HG03064 (cell line): ENCODE data around the gene FUT2.
A peak's percentile ranks its signal among the peaks of the same experiment; 100 is the strongest.
"Not testable (repeated sequence)": the region's sequence is repeated elsewhere in the genome, so short reads cannot be mapped to it uniquely, and the experiment has no call there.

Experiments used
- ATAC-seq: cut with Tn5 transposase; IDR thresholded peaks from one replicate; pipeline ENCODE4 v1.9.1; 2021; ENCODE audit warnings: low read depth; ENCODE audit not compliant: unreplicated experiment

FUT2 gene

GRCh38 chr19:48695743-48696352 lies at the start of gene FUT2:
FUT2 (plus strand) TSS chr19:48695971; CDS start chr19:48702957, 6,986 bp downstream.
- no peak for ATAC-seq

GRCh38 chr19:48646001-48646721 lies 49.6 kb upstream of the FUT2 start, which contains the start of gene CA11:
CA11 (minus strand) TSS chr19:48646187; CDS start chr19:48645632, 555 bp downstream.
- peak; percentile 68 for ATAC-seq

DNA sequence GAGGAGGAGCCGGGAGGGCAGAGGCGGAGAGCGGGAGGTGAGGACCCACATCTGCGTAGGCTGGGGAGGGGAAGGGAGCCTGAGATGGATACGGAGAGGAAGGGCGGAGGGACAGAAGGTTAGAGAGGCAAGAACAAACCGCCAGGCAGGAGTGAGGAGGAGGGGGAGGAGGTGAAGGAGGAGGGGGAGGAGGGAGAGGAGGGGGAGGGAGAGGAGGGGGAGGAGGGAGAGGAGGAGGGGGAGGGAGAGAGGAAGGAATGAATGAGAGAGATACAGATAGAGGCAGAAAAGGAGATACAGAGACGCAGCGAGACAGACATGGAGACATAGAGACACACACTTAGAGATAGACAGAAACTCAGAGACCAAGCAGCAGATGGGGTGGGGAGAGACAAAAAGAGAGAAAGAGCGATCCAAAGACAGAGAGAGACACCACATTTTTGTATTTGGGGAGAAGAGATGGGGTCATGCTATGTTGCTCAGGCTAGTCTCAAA lies 49.0 kb upstream of the FUT2 start:
- ATAC-seq: no peak

DNA sequence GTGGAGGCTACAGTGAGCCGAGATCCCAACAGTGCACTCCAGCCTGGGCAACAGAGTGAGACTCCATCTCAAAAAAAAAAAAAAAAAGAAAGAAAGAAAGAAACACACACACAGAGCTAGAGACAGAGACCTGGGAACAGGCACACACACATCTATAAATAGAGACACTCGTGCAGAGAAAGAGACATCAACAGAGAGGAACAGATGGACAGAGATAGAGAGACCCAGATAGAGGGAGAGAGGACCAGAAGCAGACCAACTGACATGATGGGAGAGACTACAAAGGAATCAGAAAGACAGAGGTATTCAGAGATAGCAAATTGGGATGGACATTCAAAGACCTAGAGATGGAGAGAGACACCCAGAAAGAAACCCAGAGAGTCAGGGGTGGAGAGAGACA lies 47.6 kb upstream of the FUT2 start:
- no peak for ATAC-seq

- ATAC-seq: no peak
Measured at GRCh38 chr19:48650974-48651682, 44.6 kb upstream of the FUT2 start.

GRCh38 chr19:48651683-48652048 lies 44.1 kb upstream of the FUT2 start:
- no peak for ATAC-seq

- no peak for ATAC-seq
Measured at GRCh38 chr19:48654299-48655059, 41.3 kb upstream of the FUT2 start.

DNA sequence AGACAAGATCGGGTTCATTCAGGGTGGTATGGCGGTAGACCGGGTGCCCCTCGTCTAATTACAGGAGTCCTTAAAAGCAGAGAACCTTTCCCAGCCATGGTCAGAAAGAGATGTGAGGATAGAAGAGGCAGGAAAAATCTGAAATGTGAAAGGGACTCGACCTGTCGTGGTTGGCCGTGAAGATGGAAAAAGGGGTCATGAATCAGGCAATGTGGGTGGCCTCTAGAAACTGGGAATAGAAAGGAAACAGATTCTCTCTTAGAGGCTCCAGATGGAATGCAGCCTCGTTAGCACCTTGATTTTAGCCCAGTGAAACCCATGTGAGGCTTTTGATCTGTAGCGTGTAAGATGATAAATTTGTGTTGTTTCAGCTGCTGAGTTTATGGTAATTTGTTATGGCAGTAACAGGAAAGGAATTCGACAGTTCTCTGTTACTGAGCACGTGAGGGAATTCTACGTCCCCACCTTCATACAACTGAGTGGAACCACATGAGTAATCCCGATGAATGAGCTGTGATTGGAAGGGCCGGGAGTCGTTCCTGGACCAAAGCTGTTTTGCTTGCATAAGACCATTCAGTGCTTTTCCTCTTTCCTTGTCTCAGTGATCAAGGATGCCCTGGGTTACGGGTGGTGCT lies 38.8 kb upstream of the FUT2 start:
- no peak for ATAC-seq

GRCh38 chr19:48657828-48658227 lies 37.9 kb upstream of the FUT2 start:
- not testable (repeated sequence) for ATAC-seq

DNA sequence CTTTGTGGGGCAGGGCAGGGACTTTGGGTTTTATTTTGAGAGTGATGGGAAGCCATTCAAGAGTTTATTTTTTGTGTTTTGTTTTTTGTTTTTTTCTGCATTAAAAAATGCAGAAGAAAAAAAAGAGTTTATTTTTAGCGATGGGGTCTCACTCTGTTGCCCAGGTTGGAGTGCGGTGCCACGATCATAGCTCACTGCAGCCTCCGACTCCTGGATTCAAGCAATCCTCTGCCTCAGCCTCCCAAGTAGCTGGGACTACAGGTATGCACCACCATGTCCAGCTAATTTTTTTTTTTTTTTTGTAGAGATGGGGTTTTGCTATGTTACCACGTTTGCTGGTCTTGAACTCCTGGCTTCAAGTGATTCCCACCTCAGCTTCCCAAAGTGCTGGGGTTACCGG lies 37.3 kb upstream of the FUT2 start:
- no peak for ATAC-seq

DNA sequence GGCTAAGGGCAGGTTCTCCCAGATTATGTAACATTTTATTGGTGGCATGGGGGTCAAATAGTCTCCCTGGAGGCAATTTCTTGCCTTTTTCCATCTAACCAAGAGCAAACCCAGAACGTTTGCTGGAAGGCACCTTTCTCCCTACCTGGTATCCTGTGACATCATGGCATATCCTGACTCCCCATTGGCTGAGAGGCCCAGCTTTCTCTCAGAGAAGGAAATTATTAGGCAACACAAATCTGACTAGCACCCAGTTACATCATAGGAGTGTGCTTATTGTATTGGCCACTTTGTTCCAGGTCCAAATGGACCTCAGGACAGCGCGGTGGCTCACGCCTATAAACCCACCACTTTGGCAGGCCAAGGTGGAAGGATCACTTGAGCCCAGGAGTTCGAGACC lies 36.0 kb upstream of the FUT2 start:
- ATAC-seq: no peak

DNA sequence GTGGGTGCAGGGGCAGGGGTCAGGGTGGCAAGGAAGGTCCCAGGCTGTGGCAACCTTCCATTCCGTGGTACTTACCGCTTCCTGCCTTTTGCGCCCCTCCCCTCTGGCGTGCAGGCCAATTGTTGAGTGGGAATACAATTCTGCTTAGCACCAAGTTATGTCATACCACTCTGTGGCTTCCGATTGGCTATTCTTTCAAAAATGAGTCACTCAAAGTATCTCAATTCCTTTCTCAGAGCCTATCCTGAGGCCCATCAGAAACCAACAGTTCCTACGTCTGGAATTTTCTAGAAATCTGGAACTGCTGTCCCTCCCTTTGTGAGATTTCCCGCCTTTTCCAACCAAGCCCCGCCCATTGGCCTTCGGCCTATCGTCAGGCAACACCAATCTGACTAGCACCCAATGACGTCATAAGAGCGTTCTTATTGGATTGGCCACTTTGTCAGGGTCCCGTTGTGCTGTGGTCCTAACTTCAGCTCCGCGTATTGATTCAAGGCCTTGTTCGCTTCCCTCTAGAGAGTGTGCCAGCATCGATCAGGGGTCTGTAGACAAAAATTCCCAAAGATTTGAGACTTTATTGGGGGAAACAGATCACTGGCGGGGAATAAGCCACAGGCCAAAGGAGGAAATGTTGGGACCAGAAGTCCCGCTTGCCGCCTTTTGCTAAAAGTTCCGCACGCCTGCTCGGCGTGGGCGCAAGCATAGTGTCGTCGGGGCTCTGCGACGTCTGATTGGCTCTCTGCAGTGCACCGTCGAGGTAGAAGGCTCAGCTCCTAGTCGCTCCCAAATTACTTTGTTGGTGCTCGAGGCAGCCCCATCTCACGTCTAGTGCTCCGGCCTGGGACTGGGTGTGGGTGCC lies 34.7 kb upstream of the FUT2 start:
- ATAC-seq: peak; percentile 59

DNA sequence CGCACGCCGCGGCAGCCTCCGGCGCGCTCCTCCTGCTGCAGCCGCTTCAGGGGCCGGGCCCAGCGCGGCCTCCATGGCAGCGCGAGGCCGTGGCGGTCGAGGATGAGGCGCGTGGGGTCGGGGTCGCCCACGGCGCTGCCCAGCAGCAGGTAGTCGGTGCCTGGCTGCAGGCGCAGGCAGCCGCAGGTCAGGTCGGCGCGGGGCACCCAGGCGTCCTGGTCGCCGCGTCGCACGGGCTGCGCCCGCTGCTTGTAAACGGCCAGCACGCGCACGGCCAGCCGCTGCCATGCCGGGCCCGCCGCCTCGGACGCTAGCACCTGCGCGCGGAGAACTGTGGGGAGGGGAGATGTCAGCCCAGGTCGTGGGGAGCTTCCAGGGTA lies 34.1 kb upstream of the FUT2 start:
- no peak for ATAC-seq

DNA sequence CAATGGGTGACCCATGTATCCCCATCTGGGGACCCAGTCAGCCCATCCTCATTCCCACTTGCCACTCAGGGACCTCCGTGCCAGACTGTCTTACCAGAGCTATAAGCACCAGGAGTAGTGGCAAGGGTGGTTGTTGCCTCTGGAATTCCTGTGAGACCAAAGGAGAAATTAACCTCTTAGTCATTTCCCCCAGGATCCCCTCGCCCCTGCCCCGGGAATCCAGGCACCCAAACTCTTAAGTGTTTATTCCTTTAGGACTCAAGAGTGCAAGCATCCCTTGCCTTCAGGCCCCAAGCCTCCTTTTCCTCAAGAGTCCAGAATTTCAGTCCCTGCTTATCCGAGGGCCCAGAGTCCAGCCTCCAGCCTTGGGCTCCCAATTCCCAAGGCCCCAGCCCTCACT lies 32.1 kb upstream of the FUT2 start:
- ATAC-seq: no peak

GRCh38 chr19:48664476-48664875 lies 31.3 kb upstream of the FUT2 start:
- ATAC-seq: no peak

DNA sequence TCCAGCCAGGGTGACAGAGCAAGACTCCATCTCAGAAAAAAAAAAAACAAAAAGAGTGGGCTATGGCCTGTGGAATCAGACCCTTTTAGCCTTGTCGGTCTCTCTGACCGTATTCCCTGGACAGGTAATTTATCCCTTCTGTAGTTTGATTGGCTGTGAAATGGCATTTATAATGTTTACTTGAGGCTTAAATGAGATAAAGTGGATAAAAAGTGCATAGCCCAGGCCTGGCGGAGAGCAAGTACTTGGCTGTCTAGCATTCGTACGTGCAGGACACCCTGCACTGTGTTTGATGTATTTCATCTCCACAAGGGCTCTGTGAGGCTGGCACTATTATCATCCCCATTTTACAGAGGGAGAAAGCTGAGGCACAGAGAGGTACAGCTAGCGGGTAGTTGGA lies 30.0 kb upstream of the FUT2 start:
- no peak for ATAC-seq

DNA sequence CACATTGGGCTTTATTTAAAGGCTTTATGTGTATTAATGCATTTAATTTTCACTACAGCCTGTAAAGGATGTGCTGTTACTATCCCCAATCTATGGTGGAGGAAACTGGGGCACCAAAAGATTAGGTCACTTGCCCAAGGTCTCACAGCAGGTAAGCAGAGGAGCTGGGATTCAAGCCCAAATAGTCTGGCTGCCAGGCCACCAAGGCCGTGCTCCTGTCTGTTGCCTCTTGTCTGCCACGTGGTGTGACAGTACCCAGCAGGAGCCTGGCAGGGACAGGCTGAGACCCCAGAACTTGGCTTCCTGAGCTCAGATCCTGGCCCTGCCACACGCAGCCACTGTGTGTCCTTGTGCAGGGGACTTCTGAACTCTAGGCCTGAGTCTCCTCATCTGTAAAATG lies 27.4 kb upstream of the FUT2 start:
- ATAC-seq: no peak

DNA sequence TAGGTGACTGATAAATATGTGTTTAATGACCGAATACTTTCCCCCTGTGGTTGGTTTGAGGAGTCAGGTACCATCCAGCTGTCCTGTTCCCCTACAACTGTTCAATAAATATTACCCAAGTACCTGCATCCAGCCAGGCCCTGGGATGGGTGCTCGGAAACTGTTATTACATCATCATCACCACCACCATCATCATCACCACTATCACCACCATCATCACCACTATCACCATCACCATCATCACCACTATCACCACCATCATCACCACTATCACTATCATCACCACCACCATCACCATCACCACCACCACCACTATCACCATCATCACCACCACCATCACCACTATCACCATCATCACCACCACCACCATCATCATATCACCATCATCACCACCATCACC lies 27.0 kb upstream of the FUT2 start:
- ATAC-seq: no peak

DNA sequence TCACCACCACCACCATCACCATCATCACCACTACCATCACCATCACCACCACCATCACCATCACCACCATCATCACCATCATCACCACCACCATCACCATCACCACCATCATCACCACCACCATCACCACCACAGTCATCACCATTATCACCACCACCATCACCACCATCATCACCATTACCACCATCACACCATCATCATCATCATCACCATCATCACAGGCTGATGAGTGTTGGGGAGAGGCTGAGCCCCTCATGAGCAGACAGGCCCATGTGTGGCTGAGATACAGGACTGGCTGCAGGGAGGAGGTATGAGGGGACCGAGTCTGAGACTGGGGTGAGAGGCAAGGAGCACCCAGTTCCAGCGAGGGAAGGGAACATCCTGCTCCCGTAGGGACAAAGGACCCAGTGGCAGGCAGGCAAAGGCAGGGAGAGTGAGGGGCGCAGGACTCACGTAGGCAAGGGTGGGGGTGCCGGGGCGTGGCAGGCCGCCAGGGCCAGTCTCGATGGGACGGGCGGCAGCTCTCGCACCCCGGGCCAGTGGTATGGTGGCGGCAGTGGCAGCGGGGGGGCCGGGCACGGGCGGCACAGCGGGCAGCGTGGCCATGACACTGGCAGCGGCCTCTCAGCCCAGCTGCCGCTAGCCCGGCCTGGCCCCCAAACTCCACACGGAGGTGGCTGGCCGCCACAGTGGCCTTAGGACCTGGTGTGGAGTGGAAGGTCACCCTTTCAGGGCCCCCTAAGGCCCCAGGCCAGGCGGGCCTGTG lies 25.7 kb upstream of the FUT2 start:
- no peak for ATAC-seq
